Epidermal melanocyte (primary cell): Measurements from ENCODE around the gene DOP1B.
"Not testable (repeated sequence)": the region's sequence is repeated elsewhere in the genome, so short reads cannot be mapped to it uniquely, and the experiment has no call there.

Experiments used
- DNase-seq: peaks from one replicate; pipeline ENCODE4 v3.0.0; 2011; ENCODE audit warnings: low spot score; ENCODE audit not compliant: insufficient read length

The DOP1B gene

DNA sequence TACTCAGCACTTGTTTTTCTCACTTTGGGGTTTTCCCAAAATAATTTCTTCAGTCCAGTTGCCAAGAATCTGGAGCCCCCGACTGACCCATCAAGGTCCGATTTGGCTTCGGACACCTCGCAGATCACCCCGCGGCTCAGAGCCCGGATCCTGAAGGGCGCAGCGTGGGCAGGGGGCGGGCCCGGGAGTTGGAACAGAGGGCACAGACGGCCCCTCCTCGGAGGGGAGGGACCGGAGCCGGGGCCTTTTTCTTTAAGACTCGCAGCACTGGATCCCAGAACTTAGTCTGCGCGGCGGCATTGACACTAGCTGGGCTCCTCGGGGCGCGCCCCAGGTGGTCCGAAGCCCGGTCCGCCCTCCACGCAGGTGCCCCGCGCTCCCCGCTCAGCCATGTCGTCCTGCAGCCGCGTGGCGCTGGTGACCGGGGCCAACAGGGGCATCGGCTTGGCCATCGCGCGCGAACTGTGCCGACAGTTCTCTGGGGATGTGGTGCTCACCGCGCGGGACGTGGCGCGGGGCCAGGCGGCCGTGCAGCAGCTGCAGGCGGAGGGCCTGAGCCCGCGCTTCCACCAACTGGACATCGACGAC lies 21.7 kb upstream of the DOP1B start, which contains the start of gene CBR3:
TSS of gene CBR3 (plus strand) at position 277 of the 588 bp plus-strand sequence. CDS start at position 391, 114 bp downstream.
- DNase-seq = peak; percentile 47

DNA sequence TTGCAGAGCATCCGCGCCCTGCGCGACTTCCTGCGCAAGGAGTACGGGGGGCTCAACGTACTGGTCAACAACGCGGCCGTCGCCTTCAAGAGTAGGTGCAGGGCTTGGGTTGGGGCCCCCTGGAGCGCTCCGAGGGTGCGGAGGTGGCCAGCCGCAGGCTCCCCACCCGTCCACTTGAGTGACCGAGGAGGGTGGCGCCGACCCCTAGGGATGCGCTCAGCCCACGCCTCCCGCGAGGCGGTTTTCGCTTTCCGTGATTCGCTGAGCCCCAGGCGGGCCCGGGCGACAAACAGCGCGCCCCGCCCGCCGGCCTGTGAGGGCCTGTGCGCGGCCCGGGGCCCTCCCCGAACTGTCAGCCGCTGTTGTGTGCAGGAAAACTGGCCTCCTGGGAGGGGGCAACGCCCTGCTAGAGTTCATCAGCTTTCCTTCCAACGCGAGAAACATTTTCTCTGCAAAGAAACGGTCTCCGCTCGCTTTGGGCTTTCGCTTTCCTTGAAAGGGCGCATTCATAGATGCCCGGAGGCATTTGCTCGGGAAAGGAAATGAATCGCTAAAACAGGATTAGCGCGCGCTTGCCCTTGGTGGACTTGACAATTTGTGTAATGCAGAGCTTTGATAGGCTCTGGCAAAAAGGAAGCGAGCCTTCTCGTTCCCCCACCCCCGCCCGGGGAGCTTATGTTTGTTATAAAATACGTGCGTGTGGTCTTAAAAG lies 21.1 kb upstream of the DOP1B start:
- peak; percentile 88 for DNase-seq

DNA sequence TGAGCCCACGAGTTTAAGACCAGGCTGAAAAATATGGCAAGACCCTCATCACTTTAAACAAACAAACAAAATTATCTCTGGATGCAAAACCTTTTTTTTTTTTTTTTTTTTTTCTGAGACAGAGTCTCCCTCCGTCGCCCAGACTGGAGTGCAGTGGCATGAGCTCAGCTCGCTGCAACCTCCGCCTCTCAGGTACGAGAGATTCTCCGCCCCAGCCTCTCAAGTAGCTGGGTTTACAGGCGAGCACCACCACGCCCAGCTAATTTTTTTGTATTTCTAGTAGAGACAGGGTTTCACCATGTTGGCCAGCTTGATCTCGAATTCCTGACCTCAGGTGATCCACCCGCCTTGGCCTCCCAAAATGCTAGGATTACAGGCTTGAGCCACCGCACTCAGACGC lies 16.8 kb upstream of the DOP1B start:
- DNase-seq = not testable (repeated sequence)

DNA sequence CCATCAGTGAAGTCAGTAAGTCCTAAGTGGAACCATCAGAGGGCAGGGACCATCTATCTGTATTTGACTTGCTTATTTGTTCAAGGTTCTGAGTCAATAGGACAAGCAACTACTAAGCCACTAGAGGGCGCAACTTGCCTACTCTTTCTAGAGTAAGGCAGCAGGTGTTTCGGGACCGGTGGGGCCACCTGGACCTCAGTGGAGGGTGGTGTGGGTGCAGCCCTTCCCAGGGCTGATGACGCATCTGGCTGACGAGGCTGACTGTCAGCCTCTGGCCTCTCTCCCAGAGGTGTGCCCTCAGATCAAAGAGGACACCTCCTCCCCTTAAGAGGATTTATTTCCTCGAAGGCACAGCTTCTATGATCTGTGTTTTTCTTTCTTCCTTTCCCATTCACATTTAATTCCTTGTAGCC lies 15.1 kb upstream of the DOP1B start:
- peak; percentile 41 for DNase-seq

DNA sequence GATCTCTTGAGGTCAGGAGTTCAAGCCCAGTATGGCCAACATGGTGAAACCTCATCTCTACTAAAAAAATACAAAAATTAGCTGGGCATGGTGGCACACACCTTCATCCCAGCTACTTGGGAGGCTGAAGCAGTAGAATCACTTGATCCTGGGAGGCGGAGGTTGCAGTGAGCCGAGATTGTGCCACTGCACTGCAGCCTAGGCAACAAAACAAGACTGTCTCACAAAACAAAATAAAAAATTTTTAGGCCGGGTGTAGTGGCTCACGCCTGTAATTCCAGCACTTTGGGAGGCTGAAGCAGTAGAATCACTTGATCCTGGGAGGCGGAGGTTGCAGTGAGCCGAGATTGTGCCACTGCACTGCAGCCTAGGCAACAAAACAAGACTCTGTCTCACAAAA lies 12.4 kb upstream of the DOP1B start:
- not testable (repeated sequence) for DNase-seq

DNA sequence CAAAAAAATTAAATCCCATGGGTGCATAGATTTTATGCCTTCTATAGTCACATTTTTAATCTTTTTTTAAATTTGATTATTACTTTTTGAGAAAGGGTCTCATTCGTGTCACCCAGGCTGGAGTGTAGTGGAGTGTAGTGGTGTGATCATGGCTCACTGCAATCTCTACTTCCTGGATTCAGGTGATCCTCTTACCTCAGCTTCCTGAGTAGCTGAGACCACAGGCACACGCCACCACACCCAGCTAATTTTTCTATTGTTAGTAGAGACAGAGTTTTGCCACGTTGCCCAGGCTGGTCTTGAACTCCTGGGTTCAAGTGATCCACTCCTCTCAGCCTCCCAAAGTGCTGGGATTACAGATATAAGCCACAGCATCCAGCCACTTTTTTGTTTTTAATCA lies 11.4 kb upstream of the DOP1B start:
- DNase-seq = no peak

DNA sequence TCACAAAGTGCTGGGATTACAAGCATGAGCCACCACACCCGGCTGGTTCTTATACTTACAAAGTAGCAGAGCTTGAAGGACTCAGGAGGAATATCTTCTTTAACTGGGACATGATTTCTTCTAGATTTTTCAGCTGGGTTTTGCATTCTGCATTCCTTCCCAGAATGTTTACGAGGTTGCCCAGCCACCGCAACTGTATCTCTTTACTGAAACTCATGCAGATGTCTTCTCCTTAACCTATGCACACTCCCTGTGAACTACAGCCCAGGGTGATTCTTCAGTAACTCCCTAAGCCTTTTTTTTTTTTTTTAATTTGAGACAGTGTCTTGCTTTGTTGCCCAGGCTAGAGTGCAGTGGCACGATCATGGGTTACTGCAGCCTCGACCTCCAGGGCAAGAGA lies 8.7 kb upstream of the DOP1B start:
- no peak for DNase-seq

DNA sequence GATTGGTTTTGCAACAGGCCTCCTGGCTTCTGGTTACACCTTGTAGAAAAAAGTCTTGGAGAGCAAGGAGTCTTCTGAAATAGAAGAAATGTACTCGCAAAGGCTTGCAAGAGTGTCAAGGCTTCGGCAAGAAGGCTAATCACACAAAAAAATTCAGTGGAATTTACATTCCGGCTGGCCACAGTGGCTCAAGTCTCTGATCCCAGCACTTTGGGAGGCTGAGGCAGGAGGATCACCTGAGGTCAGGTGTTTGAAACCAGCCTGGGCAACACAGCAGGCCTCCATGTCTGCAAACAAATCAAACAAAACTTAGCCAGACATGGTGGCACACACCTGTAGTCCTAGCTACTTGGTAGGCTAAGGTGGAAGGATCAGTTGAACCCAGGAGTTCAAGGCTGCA lies 7.7 kb upstream of the DOP1B start:
- no peak for DNase-seq

DNA sequence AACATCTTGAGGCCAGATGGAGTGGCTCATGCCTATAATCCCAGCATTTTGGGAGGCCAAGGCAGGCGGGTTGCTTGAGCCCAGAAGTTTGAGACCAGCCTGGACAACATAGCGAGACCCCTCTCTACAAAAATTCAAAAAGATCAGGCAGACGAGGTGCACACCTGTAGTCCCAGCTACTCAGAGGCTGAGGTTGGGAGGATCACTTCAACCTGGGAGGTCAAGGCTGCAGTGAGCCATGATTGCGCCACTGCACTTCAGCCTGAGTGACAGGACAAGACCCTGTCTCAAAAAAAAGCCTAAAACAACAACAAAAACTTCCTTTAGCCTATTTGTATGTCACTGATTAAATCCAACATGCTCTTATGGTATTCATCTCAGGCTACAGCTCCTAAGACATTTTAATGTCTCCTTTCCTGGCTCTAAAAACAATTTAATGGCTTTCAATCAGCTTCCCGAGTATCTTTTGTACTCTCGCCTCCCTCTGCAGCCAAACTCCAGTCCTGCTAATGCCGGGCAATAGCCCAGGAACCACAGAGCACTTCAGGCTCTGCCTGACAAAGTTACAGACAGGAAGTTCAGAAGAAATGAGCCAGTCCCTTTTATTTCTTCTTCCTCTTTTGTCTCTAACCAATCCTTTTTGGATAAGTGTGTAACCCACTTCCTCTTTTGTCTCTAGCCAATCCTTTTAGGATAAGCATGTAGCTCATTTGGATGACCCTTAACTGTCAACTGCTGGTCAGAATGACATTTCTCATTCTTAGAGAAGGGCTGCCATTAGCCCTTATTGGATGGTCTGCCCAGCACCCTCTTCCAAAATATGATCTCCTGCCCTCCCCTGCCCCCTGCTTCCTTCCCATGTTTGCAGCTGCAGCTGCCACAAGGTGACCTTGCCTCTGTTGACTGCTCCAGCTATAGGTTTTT lies 6.6 kb upstream of the DOP1B start:
- no peak for DNase-seq

DNA sequence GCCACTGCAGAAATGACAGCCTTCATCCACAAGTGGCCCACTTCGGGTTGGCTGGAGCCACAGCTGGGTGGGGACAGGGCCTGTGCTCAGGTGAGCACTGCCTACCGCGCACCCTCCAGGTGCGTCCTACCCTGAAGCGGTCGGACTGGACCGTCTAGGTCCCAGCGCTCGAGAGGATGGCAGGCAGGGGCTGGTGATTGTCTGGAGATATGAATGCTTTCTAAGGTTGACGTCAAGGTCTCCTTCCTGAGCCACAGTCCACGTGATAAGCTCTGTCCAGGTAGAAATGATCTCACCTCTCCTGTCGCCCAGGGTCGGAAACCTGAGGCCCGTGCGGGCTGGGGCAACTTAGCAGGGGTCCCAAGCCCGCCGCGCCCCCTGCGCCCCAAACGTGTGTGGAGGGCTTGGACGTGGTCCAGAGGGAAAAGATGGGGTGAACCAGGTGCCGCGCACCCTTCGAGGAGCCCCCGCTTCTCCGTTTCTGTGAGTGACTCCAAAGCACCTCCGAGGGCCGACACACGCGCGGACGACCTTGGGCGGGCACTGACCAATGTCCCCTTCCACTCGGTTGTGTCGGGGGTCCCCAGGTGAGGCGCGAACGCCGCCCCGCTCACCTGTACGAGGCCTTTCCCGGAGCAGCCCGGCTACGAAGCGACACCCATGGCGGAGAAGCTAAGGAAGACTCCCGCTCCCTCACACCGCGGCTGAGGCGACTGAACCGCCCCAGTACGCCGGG lies 853 bp upstream of the DOP1B start:
- no peak for DNase-seq

DNA sequence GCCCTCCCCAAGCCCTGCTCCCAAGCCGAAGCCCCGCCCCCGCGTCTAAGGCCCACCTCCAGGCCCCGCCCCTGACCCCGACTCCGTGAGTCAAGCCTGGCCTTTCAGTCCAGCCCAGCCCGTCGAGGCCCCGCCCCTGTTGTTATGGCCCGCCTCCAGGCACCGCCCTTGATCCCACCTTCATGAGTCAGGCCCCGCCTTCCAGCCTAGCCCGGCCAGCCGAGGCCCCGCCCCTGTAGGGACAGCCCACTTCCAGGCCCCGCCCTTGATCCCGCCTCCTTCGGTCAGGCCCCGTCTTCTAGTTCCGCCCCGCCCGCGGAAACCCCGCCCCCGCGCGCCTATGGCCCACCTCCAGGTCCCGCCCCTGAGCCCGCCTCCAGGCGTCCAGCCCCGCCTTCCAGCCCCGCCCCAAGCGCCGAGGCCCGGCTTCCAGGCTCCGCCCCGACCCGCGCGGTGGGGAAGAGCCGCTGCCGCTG lies 247 bp upstream of the DOP1B start:
- peak; percentile 94 for DNase-seq

DNA sequence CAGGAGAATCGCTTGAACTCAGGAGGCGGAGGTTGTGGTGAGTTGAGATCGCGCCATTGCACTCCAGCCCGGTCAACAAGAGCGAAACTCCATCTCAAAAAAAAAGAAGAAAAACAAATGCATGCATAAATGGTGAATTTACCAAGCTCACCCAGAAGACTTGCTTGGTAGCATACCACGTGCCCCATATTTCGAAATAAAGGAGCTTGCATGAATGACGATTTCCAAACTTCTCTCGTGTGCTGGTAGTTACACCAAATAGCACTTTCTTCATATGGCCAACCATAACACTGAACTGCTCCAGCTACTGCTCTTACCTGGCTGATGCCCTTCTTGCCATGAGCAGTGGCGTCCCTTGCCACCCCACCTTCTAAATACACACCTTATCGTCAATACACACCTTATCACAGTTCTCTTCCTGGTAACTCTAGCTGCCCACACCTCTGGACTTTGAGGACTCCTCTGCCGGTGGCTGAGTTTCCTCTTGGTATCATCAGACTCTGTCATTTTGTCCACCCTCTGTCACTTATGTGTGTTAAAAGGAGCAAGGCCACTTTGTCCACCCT lies 2.8 kb downstream of the DOP1B start:
- DNase-seq = no peak

DNA sequence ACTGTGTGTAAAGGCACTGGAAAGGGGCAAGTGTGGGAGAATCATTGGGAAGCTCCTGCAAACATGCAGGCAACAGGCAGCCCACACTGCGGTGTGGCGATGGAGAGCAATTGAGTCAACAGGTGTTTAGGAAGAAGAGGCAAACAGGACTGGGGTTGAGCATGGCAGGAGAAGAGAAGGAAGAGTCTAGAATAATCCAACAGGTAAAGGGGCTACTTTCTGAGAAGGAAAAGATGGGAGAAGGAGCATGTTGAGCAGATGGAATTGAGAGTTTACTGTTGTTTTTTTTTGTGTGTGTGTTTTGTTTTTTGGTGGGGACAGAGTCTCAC lies 4.2 kb downstream of the DOP1B start:
- DNase-seq = no peak

DNA sequence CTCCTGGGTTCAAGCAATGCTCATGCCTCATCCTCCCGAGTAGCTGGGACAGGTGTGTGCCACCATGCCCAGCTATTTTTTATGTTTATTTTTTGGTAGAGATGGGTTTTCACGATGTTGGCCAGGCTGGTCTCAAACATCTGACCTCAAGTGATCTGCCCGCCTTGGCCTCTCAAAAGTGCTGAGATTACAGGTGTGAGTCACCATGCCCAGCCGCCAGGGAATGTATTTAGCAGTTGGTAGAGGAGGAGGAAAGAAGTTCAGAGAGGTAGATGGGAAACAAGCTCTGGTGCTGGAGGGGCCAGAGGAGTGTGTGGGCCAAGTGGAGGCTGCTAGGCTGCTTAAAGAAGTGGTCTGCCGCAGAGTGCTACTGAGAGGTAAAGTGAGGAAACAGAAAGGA lies 6.0 kb downstream of the DOP1B start:
- DNase-seq = no peak

DNA sequence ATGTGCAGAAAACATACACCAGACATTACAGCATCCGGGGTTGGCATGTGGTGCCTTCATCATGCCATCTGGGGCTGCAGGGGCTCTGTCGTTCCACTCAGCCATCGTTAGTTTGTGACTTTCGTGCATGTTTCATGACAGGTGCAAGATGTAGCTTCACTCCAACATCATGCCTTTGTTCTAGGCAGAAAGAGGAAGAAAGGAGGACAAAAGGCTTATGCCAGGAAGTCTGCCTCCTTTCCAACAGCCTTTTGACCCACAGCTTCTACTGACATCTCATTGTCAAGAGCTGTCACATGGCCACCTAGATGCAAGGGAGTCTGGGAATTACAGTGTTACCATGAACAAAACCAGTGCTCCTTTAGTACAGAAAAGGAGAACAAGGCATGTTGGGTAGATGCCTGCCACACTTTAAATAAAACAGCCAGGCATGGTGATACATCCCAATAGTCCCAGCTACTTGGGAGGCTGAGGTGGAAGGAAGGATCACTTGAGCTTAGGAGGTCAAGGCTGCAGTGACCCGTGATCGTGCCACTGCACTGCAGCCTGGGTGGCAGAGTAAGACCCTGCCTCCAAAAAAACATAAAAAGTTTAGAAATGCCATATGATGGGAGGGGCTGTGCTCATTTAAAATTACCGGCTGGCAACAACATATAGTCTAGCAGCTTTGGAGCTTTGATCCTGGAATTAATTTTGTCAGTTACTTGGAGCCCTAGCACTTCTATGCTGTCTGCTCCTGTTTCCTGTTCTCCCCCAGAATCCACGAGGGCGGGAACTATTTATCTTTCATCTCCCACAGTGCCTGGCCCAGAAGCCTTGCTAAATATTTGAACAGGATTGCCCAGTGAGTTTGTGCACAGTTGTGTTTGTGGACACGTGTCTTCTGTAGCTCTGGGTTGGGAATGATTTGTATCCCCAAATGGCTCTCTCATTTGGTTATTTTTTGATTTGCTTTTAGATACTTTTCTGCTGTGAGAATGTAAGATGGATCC lies 7.4 kb downstream of the DOP1B start:
- no peak for DNase-seq

DNA sequence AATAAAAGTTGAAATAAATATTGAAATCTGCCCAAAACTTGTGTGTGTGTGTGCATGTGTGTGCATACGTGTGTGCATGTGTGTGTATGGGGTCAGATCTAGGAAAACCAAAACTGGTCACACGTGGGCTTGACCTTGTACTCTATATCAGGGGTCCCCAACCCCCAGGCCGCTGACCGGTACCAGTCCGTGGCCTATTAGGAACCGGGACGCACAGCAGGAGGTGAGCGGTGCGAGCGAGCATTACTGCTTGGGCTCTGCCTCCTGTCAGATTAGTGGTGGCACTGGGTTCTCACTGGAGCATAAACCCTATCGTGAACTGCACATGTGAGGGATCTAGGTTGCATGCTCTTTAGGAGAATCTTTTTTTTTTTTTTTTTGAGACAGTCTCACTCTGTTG lies 8.7 kb downstream of the DOP1B start:
- DNase-seq = no peak

DNA sequence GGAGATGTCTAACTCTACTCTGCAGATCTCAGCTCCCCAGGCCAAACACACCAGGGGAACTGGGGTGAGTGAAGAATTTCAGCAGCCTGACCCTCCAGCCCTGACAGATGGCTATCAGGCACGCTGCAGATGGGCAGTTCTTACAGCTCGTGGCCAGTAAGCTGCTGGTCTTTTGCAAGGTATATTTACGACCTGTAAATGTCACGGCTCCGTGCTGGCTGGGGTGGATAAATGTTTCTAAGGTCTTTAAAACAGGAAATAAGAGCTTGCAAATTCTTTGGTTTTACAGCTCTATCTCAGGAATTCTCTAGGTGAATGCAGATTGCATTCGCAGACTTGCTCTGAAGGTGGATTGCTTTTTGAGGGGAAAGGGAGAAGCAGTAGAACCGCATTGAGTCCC lies 10.1 kb downstream of the DOP1B start:
- DNase-seq = no peak

DNA sequence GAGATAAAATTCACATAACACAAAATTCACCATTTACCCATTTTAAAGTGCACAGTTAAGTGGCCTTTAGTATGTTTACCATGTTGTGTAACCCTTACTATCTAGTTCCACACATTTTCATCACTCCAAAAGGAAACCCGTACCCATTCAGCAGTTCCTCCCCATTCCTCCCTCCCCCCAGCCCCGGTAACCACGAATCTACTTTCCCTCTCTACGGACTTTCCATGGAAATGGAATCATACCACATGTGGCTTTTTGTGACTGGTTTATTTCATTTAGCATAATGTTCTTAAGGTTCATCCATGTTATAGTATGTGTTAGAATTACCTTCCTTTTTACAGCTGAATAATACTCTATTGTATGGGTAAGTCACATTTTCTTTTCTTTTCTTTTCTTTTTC lies 10.9 kb downstream of the DOP1B start:
- DNase-seq = no peak

DNA sequence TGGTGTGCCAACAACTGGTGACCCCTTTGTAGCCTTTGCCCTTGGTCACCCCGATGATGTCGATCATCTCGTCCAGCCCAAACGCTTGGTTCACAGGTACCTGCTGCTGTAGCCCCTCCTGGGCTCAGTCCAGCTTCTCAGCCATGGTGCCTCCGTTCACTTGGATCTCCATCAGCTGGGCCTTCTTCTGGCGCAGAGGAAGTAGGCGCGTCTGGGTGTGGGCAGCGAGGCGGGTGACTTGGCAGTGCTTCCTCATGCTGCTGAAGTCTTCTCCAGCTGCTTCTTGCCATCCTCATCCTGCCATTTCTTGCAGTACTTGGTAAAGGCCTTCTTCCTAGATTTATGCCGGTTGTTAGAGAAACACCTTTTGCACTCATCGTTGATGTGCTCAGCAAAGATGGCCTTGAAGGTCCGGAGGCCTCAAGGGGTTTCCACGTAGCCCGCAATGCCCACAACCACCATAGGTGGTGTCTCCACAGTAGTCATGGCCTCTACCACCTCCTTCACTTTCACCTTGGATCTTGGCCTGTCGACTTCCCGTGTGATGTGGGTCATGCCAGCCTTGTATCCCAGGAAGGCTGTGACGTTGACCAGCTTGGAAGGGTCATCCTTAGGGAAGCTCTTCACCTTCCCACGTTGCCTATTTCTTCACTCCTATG lies 13.0 kb downstream of the DOP1B start:
- DNase-seq = no peak
